Left ventricle myocardium inferior (tissue), 1 donor: ENCODE data around the gene ELOVL7. TPM values are rescaled to one million over a fixed set of nuclear protein-coding genes. Genes with fewer than 3 reads are reported as not detected.

Source experiments
- DNase-seq: peaks from one replicate; pipeline ENCODE4 v3.0.0-alpha.2; 2020
- H3K27ac ChIP-seq: fragments of 200-600 bp; replicated peaks from 2 replicates; pipeline ENCODE4 v1.8.0; 2021
- H3K27me3 ChIP-seq: fragments of 200-600 bp; 2 replicates; pipeline ENCODE4 v1.8.0; 2021; ENCODE audit warnings: low read depth
- H3K36me3 ChIP-seq: fragments of 200-600 bp; 2 replicates; pipeline ENCODE4 v1.8.0; 2021
- H3K4me1 ChIP-seq: fragments of 200-600 bp; 2 replicates; pipeline ENCODE4 v1.8.0; 2021
- H3K4me3 ChIP-seq: fragments of 200-600 bp; 2 replicates; pipeline ENCODE4 v1.8.0; 2021; ENCODE audit warnings: mild to moderate bottlenecking, moderate library complexity
- H3K9me3 ChIP-seq: fragments of 200-600 bp; replicated peaks from 2 replicates; pipeline ENCODE4 v1.8.0; 2021
- CTCF ChIP-seq: fragments of 200-600 bp; IDR thresholded peaks from 2 replicates; pipeline ENCODE4 v1.8.0; 2021; ENCODE audit warnings: antibody characterized with exemption, mild to moderate bottlenecking, borderline replicate concordance
- intact Hi-C: fragments of 100-400 bp; cut with micrococcal nuclease; formaldehyde crosslinking; loops from one replicate; pipeline ENCODE4 v1.11.0; 2022
- total RNA-seq: library from RNA; stranded (reverse); fragmentation: NEBNext Ultra II Directional; extraction: Animal tissue kit (Norgen Biotek cat#: 25700); gene quantifications from one replicate; pipeline ENCODE4 v1.2.1, GENCODE V29; 2021
- donor health status: DM: no; HTN: yes; CAD: no; lungs with severe emphysema.

ELOVL7 gene
- total RNA-seq, 1 donor from 2014 or later: 0.19 TPM

- no peaks in the 10 kb centered on the region for H3K9me3 ChIP-seq
- H3K4me1 ChIP-seq: peaks cover 15% of the 10 kb centered on the region
- TF ChIP-seq CTCF: no peak
- no peaks in the 10 kb centered on the region for H3K36me3 ChIP-seq
- H3K4me3 ChIP-seq: peak overlapping the region; percentile 74
- peaks cover 91% of the 10 kb centered on the region for H3K27me3 ChIP-seq
- intact Hi-C loops: no loop called here
- H3K27ac ChIP-seq: peak overlapping the region; percentile 23
- DNase-seq: no peak
These were observed 608 bp downstream of the ELOVL7 start for GRCh38 chr5:60843386-60843935.

DNA sequence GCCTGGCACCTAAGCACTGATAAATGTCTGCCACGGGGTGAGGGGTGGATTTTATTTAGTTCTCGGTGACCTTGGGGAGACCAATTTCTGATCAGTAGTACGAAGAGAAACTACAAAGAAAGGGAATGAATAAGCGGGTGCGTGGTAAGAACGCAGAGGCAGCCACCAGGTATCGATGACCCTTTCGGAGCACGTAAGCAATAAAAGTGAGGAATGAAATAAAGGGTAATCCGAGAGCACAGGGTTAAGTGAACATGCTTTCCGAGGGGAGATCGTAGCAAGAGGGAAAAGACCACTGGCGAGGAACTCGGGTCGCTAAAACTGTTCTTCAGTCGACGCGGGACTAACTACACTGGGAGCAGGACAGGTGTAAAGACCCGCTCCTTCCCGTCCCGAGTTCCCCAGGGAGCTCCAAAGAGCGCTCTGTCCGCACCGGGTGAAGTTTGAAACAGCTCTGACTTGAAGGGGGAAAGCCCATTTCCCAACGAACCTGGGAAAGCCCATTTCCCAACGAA is 1.1 kb downstream of the ELOVL7 start:
- peaks cover 15% of the 10 kb centered on the region for H3K4me1 ChIP-seq
- intact Hi-C loops: no loop called here
- no peak for DNase-seq
- no peaks in the 10 kb centered on the region for H3K36me3 ChIP-seq
- H3K4me3 ChIP-seq: peak overlapping the region; percentile 74
- no peak overlapping the region for H3K27ac ChIP-seq
- no peak for TF ChIP-seq CTCF
- peaks cover 95% of the 10 kb centered on the region for H3K27me3 ChIP-seq
- H3K9me3 ChIP-seq: no peaks in the 10 kb centered on the region

- peaks cover 94% of the 10 kb centered on the region for H3K27me3 ChIP-seq
These were observed 2.7 kb downstream of the ELOVL7 start for GRCh38 chr5:60841361-60841760.

DNA sequence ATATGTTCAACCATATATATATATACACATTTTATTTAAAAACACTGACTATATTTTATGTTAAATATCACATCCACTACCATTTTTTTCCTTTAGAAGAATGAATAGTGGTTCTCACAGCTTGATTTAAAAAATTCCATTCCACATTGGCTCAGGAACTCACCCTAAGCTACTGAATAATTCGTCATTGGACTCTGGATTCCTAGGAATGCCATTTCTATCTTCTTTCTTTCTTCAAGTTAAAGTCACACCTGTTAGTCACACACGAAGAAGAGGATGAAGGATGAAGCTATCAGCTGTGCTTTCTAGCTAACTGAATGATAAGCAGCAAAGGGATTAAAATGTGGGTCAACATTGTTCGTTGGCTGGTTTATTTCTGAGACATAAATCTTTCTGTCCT is 7.9 kb downstream of the ELOVL7 start:
- no peaks in the 10 kb centered on the region for H3K36me3 ChIP-seq
- no peaks in the 10 kb centered on the region for H3K9me3 ChIP-seq
- peaks cover 64% of the 10 kb centered on the region for H3K27me3 ChIP-seq
- no peak overlapping the region for H3K27ac ChIP-seq
- H3K4me3 ChIP-seq: no peak overlapping the region
- no peaks in the 10 kb centered on the region for H3K4me1 ChIP-seq
- DNase-seq: no peak
- TF ChIP-seq CTCF: no peak
- intact Hi-C loops: no loop called here

More at GRCh38 chr5:60841361-60841760, 2.7 kb downstream of the ELOVL7 start:
- no peak for DNase-seq
- Histone ChIP-seq H3K36me3 (no peaks in the 10 kb centered on the region), H3K4me1 (peaks cover 15% of the 10 kb centered on the region), H3K9me3 (no peaks in the 10 kb centered on the region), H3K4me3 (no peak overlapping the region), H3K27ac (no peak overlapping the region)
- no peak for TF ChIP-seq CTCF
- intact Hi-C loops: no loop called here

DNA sequence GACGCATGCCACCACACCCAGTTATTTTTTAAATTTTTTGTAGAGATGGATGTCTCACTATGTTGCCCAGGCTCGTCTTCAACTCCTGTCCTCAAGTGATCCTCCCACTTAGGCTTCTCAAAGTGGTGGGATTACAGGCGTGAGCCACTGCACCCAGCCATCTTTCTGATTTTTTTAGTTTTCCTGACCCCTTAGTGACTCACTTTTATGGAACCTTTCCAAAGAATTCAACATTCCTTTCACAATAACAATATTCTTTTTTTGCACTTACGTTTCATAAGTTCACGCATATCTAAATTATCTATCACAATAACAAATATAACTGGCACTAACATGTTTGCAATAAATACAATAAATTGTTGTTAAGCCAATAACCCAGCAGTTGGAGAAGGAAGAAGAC is 8.5 kb downstream of the ELOVL7 start:
- no peaks in the 10 kb centered on the region for H3K9me3 ChIP-seq
- intact Hi-C loops: no loop called here
- H3K4me3 ChIP-seq: no peak overlapping the region
- H3K27ac ChIP-seq: no peak overlapping the region
- H3K4me1 ChIP-seq: no peaks in the 10 kb centered on the region
- no peaks in the 10 kb centered on the region for H3K36me3 ChIP-seq
- no peak for DNase-seq
- peaks cover 61% of the 10 kb centered on the region for H3K27me3 ChIP-seq
- TF ChIP-seq CTCF: no peak

DNA sequence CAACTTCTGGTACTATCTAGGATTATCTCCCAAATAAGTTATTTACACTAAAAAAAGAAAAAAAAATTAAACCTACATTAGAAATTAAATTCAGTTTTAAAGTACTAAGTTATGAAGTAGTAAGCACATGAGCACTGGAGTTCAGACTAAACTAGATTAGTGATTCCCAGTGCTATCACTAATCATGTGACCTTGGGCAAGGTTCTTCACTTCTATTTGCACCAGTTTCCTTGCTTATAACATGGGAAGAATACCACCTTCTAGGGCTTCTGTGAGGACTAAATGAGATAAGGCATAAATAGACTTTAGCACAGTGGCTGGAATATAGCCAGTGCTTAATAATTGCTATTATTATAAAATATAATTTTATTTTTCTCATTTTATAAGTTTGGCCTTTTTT is 10.5 kb downstream of the ELOVL7 start:
- Histone ChIP-seq H3K4me3 (no peak overlapping the region), H3K4me1 (no peaks in the 10 kb centered on the region), H3K36me3 (no peaks in the 10 kb centered on the region), H3K27ac (no peak overlapping the region), H3K9me3 (no peaks in the 10 kb centered on the region), H3K27me3 (peaks cover 40% of the 10 kb centered on the region)
- no peak for DNase-seq
- intact Hi-C loops: no loop called here
- TF ChIP-seq CTCF: no peak
